Measurements from ENCODE around the gene CRACDL.

CRACDL gene

DNA sequence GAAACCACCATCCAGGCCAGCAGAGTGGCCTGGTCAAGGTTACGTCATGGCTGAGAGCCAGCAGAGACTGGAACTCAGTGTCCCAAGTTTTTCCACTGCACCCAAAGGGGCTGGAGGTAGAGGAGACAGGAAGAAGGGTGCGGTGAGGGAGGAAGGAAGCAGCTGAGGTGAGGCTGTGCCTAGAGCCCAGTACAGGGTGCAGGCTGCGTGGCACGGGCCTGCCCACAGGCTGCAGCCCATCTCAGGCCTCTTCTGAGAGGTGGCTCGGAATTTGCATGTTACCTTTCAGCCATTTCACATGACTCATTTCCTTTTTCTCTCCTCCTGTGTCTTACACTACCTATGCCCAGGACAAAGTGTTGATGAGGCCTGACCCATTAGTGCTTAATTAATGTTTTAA lies 191.4 kb downstream of the CRACDL start:
- DNase-seq, result no peak

All from T1000 (cell line).